HG02571 (cell line): ENCODE measurements around the gene TBC1D4.
A peak's percentile ranks its signal among the peaks of the same experiment; 100 is the strongest.

Source experiments
- ATAC-seq: cut with Tn5 transposase; IDR thresholded peaks from one replicate; pipeline ENCODE4 v1.9.1; 2021; ENCODE audit warnings: mild to moderate bottlenecking, moderate library complexity; ENCODE audit not compliant: unreplicated experiment

Gene TBC1D4

GRCh38 chr13:75421133-75421532 is 60.8 kb downstream of the TBC1D4 start:
- ATAC-seq, result no peak

GRCh38 chr13:75419656-75420055 is 62.3 kb downstream of the TBC1D4 start:
- no peak for ATAC-seq

- no peak for ATAC-seq
Observed at GRCh38 chr13:75418997-75419396, 63.0 kb downstream of the TBC1D4 start.

GRCh38 chr13:75418186-75418843 is 63.7 kb downstream of the TBC1D4 start:
- ATAC-seq, result no peak

GRCh38 chr13:75417656-75418055 is 64.3 kb downstream of the TBC1D4 start:
- ATAC-seq, result no peak

GRCh38 chr13:75417012-75417384 is 65.0 kb downstream of the TBC1D4 start:
- ATAC-seq, result peak; percentile 14

DNA sequence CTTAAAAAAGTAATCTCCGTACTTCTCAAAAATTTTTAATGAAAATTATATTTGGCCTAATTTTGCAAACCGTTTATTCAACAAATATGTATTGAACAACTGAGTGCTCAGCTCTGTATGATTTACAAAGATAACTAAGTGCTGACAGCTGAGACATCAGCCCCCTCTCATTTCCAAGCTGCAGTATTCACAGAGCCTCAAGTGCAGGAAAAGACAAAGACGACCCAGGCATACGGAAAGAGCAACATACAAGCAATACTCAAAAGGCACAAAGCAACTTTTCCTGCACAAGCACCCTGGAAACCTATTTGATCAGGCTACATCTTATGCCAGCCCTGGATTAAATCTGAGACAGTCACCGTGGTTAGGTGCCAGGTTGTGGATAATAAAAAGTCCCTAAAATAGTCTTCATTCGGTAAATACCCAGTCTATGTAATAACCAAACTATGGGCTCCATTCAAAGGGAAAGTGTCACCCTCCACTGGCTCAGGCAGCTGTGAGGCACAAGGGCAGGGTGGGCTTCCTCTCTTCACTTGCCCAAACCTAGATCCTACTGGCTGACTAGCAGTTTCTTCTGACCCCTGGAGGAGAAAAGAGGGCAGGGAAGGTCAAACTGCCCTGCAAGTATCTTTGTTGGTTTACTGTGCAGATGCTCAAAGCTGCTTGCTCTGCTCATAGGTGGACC is 65.5 kb downstream of the TBC1D4 start:
- ATAC-seq, result peak; percentile 55

DNA sequence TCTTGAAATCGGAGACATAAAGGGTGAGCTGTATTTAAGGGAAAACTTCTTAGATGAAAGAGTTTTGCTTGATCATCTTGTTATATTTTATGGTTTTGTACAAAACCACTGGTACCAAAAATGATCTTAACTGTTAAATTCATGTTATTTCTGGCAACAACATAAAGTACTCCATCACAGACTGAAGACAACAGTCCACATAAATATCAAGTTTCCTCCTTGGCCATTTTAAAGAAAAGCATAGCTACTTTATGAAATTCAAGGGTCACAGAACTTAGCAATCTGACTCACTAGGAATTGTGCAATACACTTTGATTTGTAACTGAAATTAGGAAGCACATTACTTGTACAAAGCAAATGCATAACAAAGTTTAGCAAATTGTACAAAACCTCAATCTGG is 66.3 kb downstream of the TBC1D4 start:
- ATAC-seq, result no peak

GRCh38 chr13:75415171-75415570 is 66.8 kb downstream of the TBC1D4 start:
- ATAC-seq, result no peak

DNA sequence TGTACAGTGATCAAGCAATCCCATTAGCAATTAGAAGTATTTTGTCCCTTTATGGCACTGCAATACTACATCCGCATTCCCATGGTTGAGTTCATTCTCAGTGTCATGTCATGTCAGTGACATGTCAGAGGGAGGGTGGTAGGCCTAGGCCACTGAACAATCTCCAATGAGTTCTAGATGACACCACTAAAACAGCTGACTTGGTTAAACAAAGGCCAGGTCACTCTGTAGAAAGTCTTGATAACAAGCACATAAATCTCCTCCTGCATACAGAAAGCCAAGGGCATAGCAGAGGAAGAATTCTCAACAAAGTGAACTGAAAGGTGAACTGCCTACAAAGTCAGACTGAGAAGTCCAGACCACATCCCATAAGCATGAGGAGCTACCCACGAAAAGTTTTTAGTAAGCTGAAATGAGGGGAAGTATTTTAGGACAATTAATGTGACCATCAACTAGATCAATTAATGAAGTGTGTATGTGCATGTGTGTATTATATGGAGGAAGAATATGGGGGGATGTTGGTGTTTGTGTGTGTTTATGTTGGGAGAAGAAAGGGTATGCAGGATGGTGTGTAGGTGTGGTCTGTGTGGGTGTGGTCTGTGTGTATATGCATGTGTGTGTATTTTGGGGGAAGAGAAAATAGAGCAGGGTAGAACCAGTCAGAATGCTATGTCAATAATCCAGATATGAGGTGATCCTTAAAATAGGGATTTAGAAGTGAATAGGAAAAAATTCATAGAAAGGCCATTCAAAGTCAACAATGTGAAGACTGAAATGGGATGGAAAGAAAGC is 67.7 kb downstream of the TBC1D4 start:
- ATAC-seq, result no peak

GRCh38 chr13:75411924-75412537 is 69.9 kb downstream of the TBC1D4 start:
- no peak for ATAC-seq

GRCh38 chr13:75410207-75410606 is 71.8 kb downstream of the TBC1D4 start:
- ATAC-seq, result no peak

DNA sequence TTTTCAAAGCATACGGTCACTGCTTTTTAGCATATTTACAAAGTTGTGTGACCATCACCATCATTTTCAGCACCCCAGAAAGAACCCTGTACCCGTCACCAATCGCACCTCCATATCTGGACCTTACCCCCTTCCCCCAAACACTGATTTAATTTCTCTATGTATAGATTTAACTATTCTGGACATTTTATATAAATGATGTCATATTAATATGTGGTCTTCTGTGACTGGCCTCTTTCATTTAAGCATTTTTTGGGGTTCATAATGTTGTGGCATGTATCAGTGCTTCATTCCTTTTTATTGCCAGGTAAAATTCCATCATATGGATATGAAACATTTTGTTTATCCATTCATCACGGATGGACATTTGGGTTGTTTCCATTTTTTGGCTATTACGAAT is 74.0 kb downstream of the TBC1D4 start:
- no peak for ATAC-seq

DNA sequence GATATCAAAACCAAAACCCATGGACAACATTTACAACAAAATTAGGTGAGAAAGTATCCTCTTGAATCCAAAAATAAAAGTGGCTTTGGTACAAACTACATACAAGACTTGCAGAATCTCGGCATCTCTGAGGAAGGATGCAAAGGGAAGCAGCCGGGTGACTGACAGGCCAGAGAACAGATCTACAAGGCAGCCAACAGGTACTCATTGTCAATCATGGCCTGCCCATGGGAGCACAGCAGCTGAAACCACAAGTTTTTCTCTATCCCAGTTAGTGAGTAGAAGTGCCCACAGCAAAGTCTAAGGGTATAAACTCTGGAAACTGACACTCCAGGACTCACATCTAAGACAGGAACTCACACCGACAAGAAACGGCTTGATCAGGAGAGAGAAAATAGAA is 74.5 kb downstream of the TBC1D4 start:
- no peak for ATAC-seq

DNA sequence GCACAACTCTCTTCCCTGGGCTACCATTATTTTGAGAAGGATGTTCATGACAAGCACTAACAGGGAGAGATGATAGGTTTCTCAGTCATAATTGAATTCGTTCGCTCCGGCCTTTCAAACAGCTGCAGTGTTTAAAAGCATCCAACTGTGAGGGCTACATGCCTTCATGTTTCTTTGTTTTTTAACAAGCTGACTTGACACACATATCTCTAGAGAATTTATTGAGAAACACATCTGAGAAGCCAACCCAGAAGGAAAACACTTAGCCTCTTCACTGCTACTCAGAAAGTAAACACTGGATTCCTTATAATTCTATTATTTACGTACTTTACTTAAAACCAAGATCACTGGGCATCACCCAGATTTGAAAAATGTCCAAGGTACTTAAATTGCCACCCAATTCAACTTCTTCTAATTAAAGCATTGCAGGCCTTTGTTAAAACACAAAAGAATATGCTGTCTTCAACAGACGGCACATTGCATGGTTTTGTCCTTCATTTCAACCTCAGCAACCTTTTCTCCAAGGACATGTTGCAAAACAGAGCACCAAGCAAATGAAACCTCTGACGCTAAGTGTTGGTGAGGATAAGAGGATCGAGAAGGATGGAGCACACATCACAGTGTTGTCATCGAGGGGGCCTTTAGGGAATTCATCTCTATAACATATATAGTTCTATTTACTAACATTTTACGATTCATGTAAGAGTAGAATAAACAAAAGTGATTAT is 75.8 kb downstream of the TBC1D4 start:
- ATAC-seq, result no peak

GRCh38 chr13:75404726-75405125 is 77.2 kb downstream of the TBC1D4 start:
- ATAC-seq, result no peak

- ATAC-seq, result no peak
Observed at GRCh38 chr13:75402787-75403186, 79.2 kb downstream of the TBC1D4 start.

GRCh38 chr13:75400775-75401174 is 81.2 kb downstream of the TBC1D4 start:
- ATAC-seq, result no peak

DNA sequence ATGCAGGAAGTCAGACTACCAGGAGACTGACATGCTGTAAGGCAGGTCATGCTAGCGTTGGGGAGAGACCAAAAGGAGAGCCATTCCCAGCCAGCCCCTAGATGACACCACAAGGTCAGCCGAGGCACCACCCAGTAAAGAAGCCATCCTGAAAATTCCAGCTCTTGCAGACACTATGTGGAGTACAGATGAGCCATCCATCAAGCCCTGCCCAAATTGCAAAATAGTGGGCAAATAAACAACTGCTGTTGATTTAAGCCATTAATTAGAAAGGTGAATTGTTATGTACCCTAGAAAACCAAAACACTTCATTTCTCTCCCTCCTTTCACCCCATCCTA is 82.1 kb downstream of the TBC1D4 start:
- no peak for ATAC-seq

DNA sequence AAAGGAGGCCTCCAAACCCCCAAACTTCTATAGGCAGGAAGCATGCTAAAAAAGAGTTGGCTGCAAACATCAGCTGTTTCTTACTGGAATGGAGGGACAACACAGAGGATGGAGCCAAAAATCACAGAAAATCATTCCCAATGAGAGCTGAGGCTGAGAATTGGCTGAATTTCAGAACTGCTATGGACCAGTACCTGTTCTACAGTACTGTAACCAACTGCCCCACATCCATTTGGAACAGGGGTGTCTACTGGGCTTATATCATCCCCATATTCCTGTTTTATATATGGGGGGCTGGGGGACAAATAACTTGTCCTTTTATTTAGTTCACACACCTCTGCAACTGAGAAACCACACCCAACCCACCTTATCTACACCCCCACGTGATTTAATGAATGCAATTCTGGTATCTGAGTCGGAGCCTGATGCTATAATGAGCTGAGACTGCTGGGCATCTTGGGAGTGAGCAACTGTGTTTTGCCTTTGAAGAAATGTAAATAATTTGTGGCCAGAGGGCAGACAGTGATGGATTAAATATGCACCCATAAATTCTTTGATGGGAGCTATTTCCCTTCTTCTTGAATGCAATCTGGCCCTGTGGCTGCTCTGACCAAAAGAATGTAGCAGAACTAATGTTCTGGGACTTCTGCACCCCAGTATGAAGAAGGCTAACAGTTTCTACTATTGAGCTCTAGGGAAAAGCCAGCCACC is 82.6 kb downstream of the TBC1D4 start:
- ATAC-seq, result no peak
